GM12892 (cell line): Measurements from ENCODE around the gene KAZALD1.

Experiments used
- POLR2A ChIP-seq: IDR thresholded peaks from 2 replicates; pipeline ENCODE4 v1.6.1; 2011; ENCODE audit warnings: low read depth, low read length, control low read depth
- POLR2AphosphoS5 ChIP-seq: IDR thresholded peaks from 2 replicates; pipeline ENCODE4 v1.6.1; 2011; ENCODE audit warnings: low read depth, low read length, control low read depth

DNA sequence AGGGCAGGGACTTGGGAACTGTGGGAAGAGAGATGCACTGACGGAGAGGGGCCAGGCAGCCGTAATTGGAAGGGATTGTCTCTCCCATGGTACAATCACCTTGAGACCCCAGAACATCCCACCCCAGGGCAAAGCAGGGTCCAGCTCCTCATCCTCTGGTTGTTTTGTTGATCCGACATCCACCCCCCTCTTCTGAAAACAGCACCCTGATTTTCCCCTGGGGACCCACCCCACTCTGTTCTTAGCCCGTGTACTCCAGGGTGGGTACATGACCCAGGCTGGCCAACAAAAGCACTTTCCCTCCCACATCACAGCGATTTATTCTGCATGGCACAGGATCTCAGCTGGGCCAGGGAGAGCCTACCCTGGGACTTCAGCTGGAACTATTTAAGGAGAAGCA, 45.0 kb upstream of the KAZALD1 start:
- TF ChIP-seq POLR2A (no peak), POLR2AphosphoS5 (no peak)
